GM23338 (cell line): ENCODE results near the gene RPLP1. TPM values are rescaled to one million over a fixed set of nuclear protein-coding genes. Genes with fewer than 3 reads are reported as not detected.

Experiments used
- ATAC-seq: fragments of 200-7000 bp; cut with Tn5 transposase; 3 replicates; pipeline ENCODE4 v1.9.1; 2020
- DNase-seq: peaks from one replicate; pipeline ENCODE4 v3.0.0-alpha.2; 2015; ENCODE audit warnings: low spot score
- H2AFZ ChIP-seq: fragments of 200-600 bp; sonication (generic); 2 replicates; pipeline ENCODE4 v1.8.0; 2016; ENCODE audit warnings: antibody characterized with exemption, mild to moderate bottlenecking, moderate library complexity
- H3F3A ChIP-seq: fragments of 200-600 bp; sonication (generic); replicated peaks from 2 replicates; pipeline ENCODE4 v1.8.0; 2017; ENCODE audit warnings: antibody characterized with exemption, mixed run types, low read depth
- H3K27ac ChIP-seq: fragments of 200-600 bp; sonication (generic); 2 replicates; pipeline ENCODE4 v1.6.1; 2016; ENCODE audit warnings: low read depth
- H3K27me3 ChIP-seq: fragments of 200-600 bp; sonication (generic); 2 replicates; pipeline ENCODE4 v1.8.0; 2016; ENCODE audit warnings: mild to moderate bottlenecking, mixed run types, moderate library complexity; ENCODE audit not compliant: insufficient read depth
- H3K36me3 ChIP-seq: fragments of 200-600 bp; sonication (generic); 2 replicates; pipeline ENCODE4 v1.8.0; 2016; ENCODE audit warnings: mild to moderate bottlenecking; ENCODE audit not compliant: insufficient read depth
- H3K4me1 ChIP-seq: fragments of 200-600 bp; sonication (generic); 2 replicates; pipeline ENCODE4 v1.8.0; 2016; ENCODE audit warnings: mild to moderate bottlenecking, moderate library complexity; ENCODE audit not compliant: insufficient read depth
- H3K4me2 ChIP-seq: fragments of 200-600 bp; sonication (generic); 2 replicates; pipeline ENCODE4 v1.7.1; 2017; ENCODE audit warnings: mixed run types
- H3K4me3 ChIP-seq: fragments of 200-600 bp; sonication (generic); 2 replicates; pipeline ENCODE4 v1.6.1; 2016; ENCODE audit warnings: mixed run types
- H3K79me2 ChIP-seq: fragments of 200-600 bp; sonication (generic); replicated peaks from 2 replicates; pipeline ENCODE4 v1.8.0; 2017; ENCODE audit warnings: mild to moderate bottlenecking; ENCODE audit not compliant: insufficient read depth
- H3K9me2 ChIP-seq: fragments of 200-600 bp; sonication (generic); 2 replicates; pipeline ENCODE4 v1.8.0; 2017; ENCODE audit not compliant: insufficient read depth
- H4K20me1 ChIP-seq: fragments of 200-600 bp; sonication (generic); replicated peaks from 2 replicates; pipeline ENCODE4 v1.8.0; 2017; ENCODE audit warnings: mild to moderate bottlenecking; ENCODE audit not compliant: insufficient read depth
- H3K27ac Mint-ChIP-seq: 2 replicates; pipeline ENCODE4 v1.8.0; 2020; ENCODE audit warnings: inconsistent platforms, mild to moderate bottlenecking, moderate library complexity, mixed read lengths
- H3K27me3 Mint-ChIP-seq: 3 replicates; pipeline ENCODE4 v1.8.0; 2022; ENCODE audit warnings: low read depth, mild to moderate bottlenecking, moderate library complexity, mixed read lengths, inconsistent platforms; ENCODE audit not compliant: insufficient read depth, poor library complexity
- H3K36me3 Mint-ChIP-seq: 3 replicates; pipeline ENCODE4 v1.8.0; 2021; ENCODE audit warnings: low read depth, mild to moderate bottlenecking, inconsistent platforms, moderate library complexity, mixed read lengths
- H3K4me1 Mint-ChIP-seq: 3 replicates; pipeline ENCODE4 v1.8.0; 2020; ENCODE audit warnings: mild to moderate bottlenecking, inconsistent platforms, mixed read lengths
- H3K4me3 Mint-ChIP-seq: 3 replicates; pipeline ENCODE4 v1.8.0; 2021; ENCODE audit warnings: moderate library complexity, mild to moderate bottlenecking, inconsistent platforms, mixed read lengths
- H3K9me3 Mint-ChIP-seq: 3 replicates; pipeline ENCODE4 v1.8.0; 2020; ENCODE audit warnings: moderate library complexity, mild to moderate bottlenecking, inconsistent platforms, mixed read lengths
- EZH2 ChIP-seq: fragments of 200-600 bp; sonication (generic); IDR thresholded peaks from one replicate; pipeline ENCODE4 v1.8.0; 2017; ENCODE audit warnings: antibody characterized with exemption, mild to moderate bottlenecking, low read depth; ENCODE audit not compliant: unreplicated experiment
- EZH2phosphoT487 ChIP-seq: fragments of 200-600 bp; sonication (generic); IDR thresholded peaks from one replicate; pipeline ENCODE4 v1.8.1; 2018; ENCODE audit warnings: antibody characterized with exemption; ENCODE audit not compliant: unreplicated experiment
- ZNF331 ChIP-seq: fragments of 250-450 bp; sonication (Bioruptor Pico); IDR thresholded peaks from 2 replicates; pipeline ENCODE4 v1.5.0; 2020; ENCODE audit warnings: low read depth, mild to moderate bottlenecking, moderate library complexity
- ZNF462 ChIP-seq: fragments of 250-450 bp; sonication (Bioruptor Pico); IDR thresholded peaks from 2 replicates; pipeline ENCODE4 v1.5.0; 2020; ENCODE audit warnings: mild to moderate bottlenecking, moderate library complexity
- polyA plus RNA-seq: library from polyadenylated mRNA; unstranded; fragments of >200 nt; fragmentation: Nextera tagmentation; extraction: Ambion mirVana; gene quantifications from 2 replicates; pipeline ENCODE4 v1.2.1, GENCODE V29; 2016
- total RNA-seq: library from RNA; depleted of rRNA; stranded (reverse); fragments of >200 nt; shearing (Covaris generic); gene quantifications from 2 replicates; pipeline ENCODE4 v1.2.3, GENCODE V29; 2014

Gene RPLP1
- total and polyA plus RNA-seq, 2 experiments from 2014 or later, result 283 to 3,258 TPM

DNA sequence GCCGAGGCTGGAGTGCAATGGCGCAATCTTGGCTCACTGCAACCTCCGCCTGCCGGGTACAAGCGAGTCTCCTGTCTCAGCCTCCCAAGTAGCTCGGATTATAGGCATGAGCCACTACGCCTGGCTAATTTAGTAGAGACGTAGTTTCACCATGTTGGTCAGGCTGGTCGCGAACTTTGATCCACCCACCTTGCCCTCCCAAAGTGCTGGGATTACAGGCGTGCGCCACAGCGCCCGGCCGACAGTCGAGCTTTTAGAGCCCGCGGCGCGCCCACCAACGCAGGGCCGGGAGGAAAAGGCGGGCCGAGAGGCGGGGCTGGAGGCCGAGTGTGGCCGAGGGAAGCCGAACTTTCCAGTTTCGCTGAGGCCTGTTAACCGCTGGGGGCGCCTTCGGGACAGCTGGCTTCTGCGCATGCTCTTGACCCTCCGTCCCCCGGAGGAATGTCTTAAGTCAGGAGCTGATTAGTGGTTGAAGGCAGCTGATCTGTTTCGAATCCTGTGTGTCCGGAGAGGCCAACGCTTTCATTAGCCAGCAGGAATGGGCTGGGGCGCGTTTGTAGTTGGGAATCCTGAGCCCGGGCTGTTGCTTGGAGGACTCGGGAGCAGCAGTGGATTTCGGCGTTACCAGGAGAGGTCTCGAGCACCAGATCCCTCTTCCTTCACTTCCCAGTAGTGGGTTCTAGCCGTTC lies 10.0 kb downstream of the RPLP1 start (continued):
- TF ChIP-seq EZH2, result no peak
- no peak for TF ChIP-seq ZNF462 (CRISPR knock-in tag)

DNA sequence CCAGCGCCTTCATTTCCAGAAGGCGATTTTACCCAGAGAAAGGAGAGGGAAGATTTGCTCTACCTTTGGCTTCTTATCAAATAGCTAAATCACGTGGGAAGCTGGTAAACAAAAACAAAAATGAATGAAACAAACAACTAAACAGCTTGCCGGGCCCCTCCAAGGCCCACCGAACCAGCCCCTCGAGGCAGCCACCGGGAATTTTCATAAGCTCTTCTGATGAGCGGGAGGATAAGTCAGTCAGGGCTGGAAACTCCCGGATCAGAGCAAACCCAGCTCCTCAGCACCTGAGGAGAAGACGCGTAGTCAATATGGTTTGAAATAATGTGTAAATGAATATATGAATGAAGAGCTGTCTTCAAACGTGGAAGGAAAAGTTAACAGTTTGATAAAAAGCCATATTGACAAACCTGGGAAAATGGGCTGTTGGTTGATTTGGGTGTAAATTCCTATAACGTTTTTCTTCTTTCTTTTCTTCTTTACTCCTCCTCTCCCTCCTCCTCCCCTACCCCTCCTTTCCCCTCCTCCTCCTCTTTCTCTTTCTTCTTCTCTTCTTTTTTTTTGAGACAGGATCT lies 10.7 kb downstream of the RPLP1 start:
- Mint-ChIP-seq H3K9me3 (no peaks in the 10 kb centered on the region; the same call in 2 of the 3 replicates), H3K27me3 (peaks cover 3% of the 10 kb centered on the region), H3K36me3 (peaks cover 8% of the 10 kb centered on the region; the same call in 2 of the 3 replicates), H3K4me3 (peak overlapping the region; percentile 81), H3K4me1 (peaks cover 6% of the 10 kb centered on the region; the same call in 2 of the 3 replicates), H3K27ac (peak overlapping the region; percentile 91)
- no peaks in the 10 kb centered on the region for H3K4me1 ChIP-seq
- H3K9me2 ChIP-seq, result no peaks in the 10 kb centered on the region
- H3K79me2 ChIP-seq, result no peaks in the 10 kb centered on the region
- H2AFZ ChIP-seq, result peak overlapping the region; percentile 30; the same call in 1 of the 2 replicates
- H3K36me3 ChIP-seq, result no peaks in the 10 kb centered on the region
- no peak for ATAC-seq
- 0 out of 2 replicates have a peak, but pooled peaks cover 3% of the 10 kb centered on the region for H3F3A ChIP-seq
- 0 out of 2 replicates have a peak, but pooled peaks cover 4% of the 10 kb centered on the region for H4K20me1 ChIP-seq
- H3K27me3 ChIP-seq, result no peaks in the 10 kb centered on the region
- peak overlapping the region; percentile 85 for H3K27ac ChIP-seq
- TF ChIP-seq EZH2phosphoT487, result no peak
- no peak for TF ChIP-seq ZNF331 (CRISPR knock-in tag)
- DNase-seq, result no peak
- peak overlapping the region; percentile 52 for H3K4me3 ChIP-seq
- peak overlapping the region; percentile 82 for H3K4me2 ChIP-seq
